IMR-90 (cell line): Measurements from ENCODE around the gene MYO10. TPM values are rescaled to one million over a fixed set of nuclear protein-coding genes. Genes with fewer than 3 reads are reported as not detected.

ENCODE experiments used
- ATAC-seq: fragments of 200-7000 bp; cut with Tn5 transposase; 2 replicates; pipeline ENCODE4 v1.9.1; 2020; ENCODE audit warnings: low read depth, mild to moderate bottlenecking, moderate library complexity
- BruUV-seq: library from RNA; stranded (reverse); fragments of 400-500 nt; replicated peaks from 2 replicates; lab custom pipeline; 2021; lab: Mats Ljungman, UMichigan
- CTCF ChIA-PET: fragments of 300-600 bp; formaldehyde crosslinking; extraction: SDS; loops from one replicate; lab custom pipeline; 2021; ENCODE audit warnings: antibody characterized with exemption; lab: Yijun Ruan, JAX
- POLR2A ChIA-PET: fragments of 300-600 bp; sonication (Branson Sonifier 250); formaldehyde crosslinking; loops from one replicate; lab custom pipeline; 2022; ENCODE audit warnings: antibody characterized with exemption; ENCODE audit not compliant: unreplicated experiment; lab: Charles Lee
- DNase-seq: peaks from one replicate; pipeline ENCODE4 v3.0.0; 2013
- H2AFZ ChIP-seq: replicated peaks from 2 replicates; pipeline ENCODE3; 2013; ENCODE audit warnings: low read length, mild to moderate bottlenecking; ENCODE audit not compliant: poor library complexity
- H2AK5ac ChIP-seq: 2 replicates; pipeline ENCODE4 v1.6.1; 2013; ENCODE audit warnings: low read depth, low read length, inconsistent platforms
- H2AK9ac ChIP-seq: replicated peaks from 2 replicates; pipeline ENCODE3; 2013; ENCODE audit warnings: mild to moderate bottlenecking, low read depth, low read length, moderate library complexity; ENCODE audit not compliant: poor library complexity
- H2BK120ac ChIP-seq: 2 replicates; pipeline ENCODE4 v1.6.1; 2013; ENCODE audit warnings: low read depth, low read length, inconsistent platforms
- H2BK15ac ChIP-seq: 3 replicates; pipeline ENCODE4 v1.6.1; 2013; ENCODE audit warnings: low read depth, low read length, inconsistent platforms
- H2BK20ac ChIP-seq: 2 replicates; pipeline ENCODE4 v1.6.1; 2013; ENCODE audit warnings: low read depth, mild to moderate bottlenecking, inconsistent platforms, low read length, moderate library complexity
- H2BK5ac ChIP-seq: 2 replicates; pipeline ENCODE4 v1.6.1; 2013; ENCODE audit warnings: mild to moderate bottlenecking, low read depth, low read length, inconsistent platforms; ENCODE audit not compliant: poor library complexity, severe bottlenecking
- H3K14ac ChIP-seq: replicated peaks from 2 replicates; pipeline ENCODE4 v1.6.1; 2013; ENCODE audit warnings: low read depth, low read length, inconsistent platforms
- H3K18ac ChIP-seq: 2 replicates; pipeline ENCODE4 v1.6.1; 2013; ENCODE audit warnings: low read depth, low read length, control low read depth
- H3K23ac ChIP-seq: 2 replicates; pipeline ENCODE4 v1.6.1; 2013; ENCODE audit warnings: low read depth, low read length, inconsistent platforms
- H3K27ac ChIP-seq: 2 replicates; pipeline ENCODE4 v1.5.1; 2013; ENCODE audit warnings: mild to moderate bottlenecking, control low read depth, low read length; ENCODE audit not compliant: insufficient read depth
- H3K27me3 ChIP-seq: 2 replicates; pipeline ENCODE4 v1.6.1; 2013; ENCODE audit warnings: low read length; ENCODE audit not compliant: control insufficient read depth, insufficient read depth
- H3K36me3 ChIP-seq: 2 replicates; pipeline ENCODE4 v1.6.1; 2013; ENCODE audit warnings: low read length, mixed read lengths; ENCODE audit not compliant: control insufficient read depth, insufficient read depth
- H3K4ac ChIP-seq: 2 replicates; pipeline ENCODE4 v1.6.1; 2013; ENCODE audit warnings: low read depth, low read length, inconsistent platforms
- H3K4me1 ChIP-seq: 2 replicates; pipeline ENCODE4 v1.6.1; 2013; ENCODE audit warnings: low read length, mixed read lengths; ENCODE audit not compliant: control insufficient read depth, insufficient read depth
- H3K4me2 ChIP-seq: 2 replicates; pipeline ENCODE4 v1.6.1; 2013; ENCODE audit warnings: low read depth, mild to moderate bottlenecking, control low read depth, low read length, moderate library complexity
- H3K4me3 ChIP-seq: 2 replicates; pipeline ENCODE4 v1.5.1; 2013; ENCODE audit warnings: low read depth, mild to moderate bottlenecking, control low read depth, low read length, moderate library complexity; ENCODE audit not compliant: insufficient read depth
- H3K56ac ChIP-seq: 2 replicates; pipeline ENCODE4 v1.6.1; 2013; ENCODE audit warnings: low read length, inconsistent platforms; ENCODE audit not compliant: insufficient read depth; ENCODE audit errors: extremely low read depth
- H3K79me1 ChIP-seq, 2 experiments: 2 replicates each; pipeline ENCODE4 v1.6.1; 2013; ENCODE audit warnings: low read length in 2 of 2, inconsistent platforms in 1 of 2, low read depth in 1 of 2
- H3K9ac ChIP-seq: 2 replicates; pipeline ENCODE4 v1.6.1; 2013; ENCODE audit warnings: low read depth, low read length, control low read depth
- H3K9me1 ChIP-seq: 2 replicates; pipeline ENCODE4 v1.6.1; 2013; ENCODE audit warnings: low read length, inconsistent platforms; ENCODE audit not compliant: insufficient read depth
- H3K9me3 ChIP-seq: 2 replicates; pipeline ENCODE4 v1.6.1; 2013; ENCODE audit warnings: low read length; ENCODE audit not compliant: control insufficient read depth, insufficient read depth
- H4K20me1 ChIP-seq: 2 replicates; pipeline ENCODE4 v1.6.1; 2013; ENCODE audit warnings: low read length, inconsistent platforms; ENCODE audit not compliant: insufficient read depth
- H4K5ac ChIP-seq: 2 replicates; pipeline ENCODE4 v1.6.1; 2013; ENCODE audit warnings: mild to moderate bottlenecking, low read depth, low read length, control low read depth
- H4K8ac ChIP-seq, 2 experiments: 2 replicates each; pipeline ENCODE4 v1.6.1; 2013; ENCODE audit warnings: low read depth in 2 of 2, low read length in 2 of 2, control low read depth in 1 of 2, inconsistent platforms in 1 of 2
- H4K91ac ChIP-seq: 2 replicates; pipeline ENCODE4 v1.6.1; 2013; ENCODE audit warnings: low read depth, low read length, inconsistent platforms; ENCODE audit not compliant: insufficient read depth
- BHLHE40 ChIP-seq: fragments of 150-350 bp; IDR thresholded peaks from 2 replicates; pipeline ENCODE4 v1.6.1; 2016; ENCODE audit warnings: mild to moderate bottlenecking, low read depth, low read length
- CEBPB ChIP-seq: IDR thresholded peaks from 2 replicates; pipeline ENCODE4 v1.6.1; 2012; ENCODE audit warnings: low read depth, low read length, improper control_type of control experiment
- MAZ ChIP-seq: IDR thresholded peaks from 2 replicates; pipeline ENCODE4 v1.6.1; 2012; ENCODE audit warnings: low read depth, mild to moderate bottlenecking, low read length, improper control_type of control experiment, moderate library complexity, borderline replicate concordance
- MXI1 ChIP-seq: IDR thresholded peaks from 2 replicates; pipeline ENCODE4 v1.6.1; 2012; ENCODE audit warnings: low read depth, mild to moderate bottlenecking, low read length, moderate library complexity, borderline replicate concordance
- RFX5 ChIP-seq: IDR thresholded peaks from 2 replicates; pipeline ENCODE4 v1.8.0; 2012; ENCODE audit warnings: low read depth, mild to moderate bottlenecking, low read length, moderate library complexity
- SMC3 ChIP-seq: fragments of 150-350 bp; IDR thresholded peaks from 2 replicates; pipeline ENCODE4 v1.6.1; 2016; ENCODE audit warnings: low read depth, mild to moderate bottlenecking, antibody characterized with exemption, low read length, moderate library complexity
- WGBS, 2 experiments: methylation state at CpG; one replicate each; pipeline versions ENCODE4 v1.1.5 to v1.1.7; 2013; ENCODE audit warnings: missing lambda C conversion rate in 2 of 2; ENCODE audit not compliant: insufficient read length in 1 of 2; ENCODE audit errors: extremely low coverage in 2 of 2; 5-methylcytosine and 5-hydroxymethylcytosine counted together
- dilution Hi-C: fragments of 300-500 bp; cut with HindIII; formaldehyde crosslinking; loops from one replicate; pipeline ENCODE4 v1.14.3; 2018; ENCODE audit warnings: low sequenced_read_pairs; ENCODE audit not compliant: unreplicated experiment
- in situ Hi-C: fragments of 300-500 bp; cut with MboI; formaldehyde crosslinking; loops from 3 replicates; pipeline ENCODE4 v1.14.3; 2019; ENCODE audit warnings: low sequenced_read_pairs, inconsistent platforms, mixed read lengths
- intact Hi-C: fragments of 100-400 bp; cut with micrococcal nuclease; formaldehyde crosslinking; loops from 2 replicates; pipeline ENCODE4 v1.10.0; 2022
- polyA plus RNA-seq, 3 experiments: library from polyadenylated mRNA; depleted of rRNA; stranded (reverse); fragments of >200 nt; gene quantifications; 2 replicates each; pipeline ENCODE4 v1.2.3, GENCODE V29; 2012; ENCODE audit warnings: low replicate concordance in 1 of 3
- total RNA-seq: library from RNA; depleted of rRNA; stranded (reverse); fragments of >200 nt; gene quantifications from 2 replicates; pipeline ENCODE4 v1.2.3, GENCODE V29; 2012
- TF ChIP-seq, protein P1 (sequence below): conservative IDR thresholded peaks from 2 replicates; pipeline ENCODE4 v1.5.1; 2012; ENCODE audit warnings: mild to moderate bottlenecking, low read depth, low read length, improper control_type of control experiment

Gene MYO10
- total and polyA plus RNA-seq, 2 of the 4 experiments (the other 2 are of a cell fraction) = 39.9 to 115 TPM

GRCh38 chr5:16807547-16807864 is 128.6 kb downstream of the MYO10 start:
- ChIA-PET POLR2A (no interaction called here), CTCF (no interaction called here)
- Histone ChIP-seq H4K20me1 (peaks cover 98% of the 10 kb centered on the region), H4K8ac (no peak overlapping the region), H3K27me3 (no peaks in the 10 kb centered on the region), H3K4me2 (no peak overlapping the region), H3K79me1 (peaks cover 21 to 85% of the 10 kb centered on the region in 2 experiments), H2AFZ (no peak overlapping the region), H2AK5ac (no peak overlapping the region), H3K4me1 (peaks cover 24% of the 10 kb centered on the region), H3K56ac (no peak overlapping the region), H3K9me1 (peaks cover 44% of the 10 kb centered on the region), H4K91ac (no peak overlapping the region), H3K4me3 (no peak overlapping the region), H4K5ac (no peak overlapping the region), H2BK120ac (no peak overlapping the region), H3K36me3 (0 out of 2 replicates have a peak, but pooled peaks cover 4% of the 10 kb centered on the region), H3K14ac (no peak overlapping the region; the same call in 1 of the 2 replicates), H2BK5ac (no peak overlapping the region), H3K27ac (no peak overlapping the region), H3K9me3 (no peaks in the 10 kb centered on the region), H2BK15ac (no peak overlapping the region), H2AK9ac (no peak overlapping the region), H3K4ac (no peak overlapping the region), H2BK20ac (no peak overlapping the region), H3K18ac (no peak overlapping the region), H3K9ac (no peak overlapping the region), H3K23ac (no peak overlapping the region; the same call in 1 of the 2 replicates)
- BruUV-seq = no TSS peak
- WGBS, 2 experiments = 77% methylated on average over 5 of the region's 5 CpGs; no CpG with 5 or more reads in 1 of the 2 experiments
- DNase-seq = no peak
- intact Hi-C loops = no loop called here
- ATAC-seq = no peak
- no peak for TF ChIP-seq RFX5
- no peak for TF ChIP-seq SMC3
- TF ChIP-seq MAZ = no peak
- no peak for TF ChIP-seq BHLHE40
- TF ChIP-seq, protein P1, sequence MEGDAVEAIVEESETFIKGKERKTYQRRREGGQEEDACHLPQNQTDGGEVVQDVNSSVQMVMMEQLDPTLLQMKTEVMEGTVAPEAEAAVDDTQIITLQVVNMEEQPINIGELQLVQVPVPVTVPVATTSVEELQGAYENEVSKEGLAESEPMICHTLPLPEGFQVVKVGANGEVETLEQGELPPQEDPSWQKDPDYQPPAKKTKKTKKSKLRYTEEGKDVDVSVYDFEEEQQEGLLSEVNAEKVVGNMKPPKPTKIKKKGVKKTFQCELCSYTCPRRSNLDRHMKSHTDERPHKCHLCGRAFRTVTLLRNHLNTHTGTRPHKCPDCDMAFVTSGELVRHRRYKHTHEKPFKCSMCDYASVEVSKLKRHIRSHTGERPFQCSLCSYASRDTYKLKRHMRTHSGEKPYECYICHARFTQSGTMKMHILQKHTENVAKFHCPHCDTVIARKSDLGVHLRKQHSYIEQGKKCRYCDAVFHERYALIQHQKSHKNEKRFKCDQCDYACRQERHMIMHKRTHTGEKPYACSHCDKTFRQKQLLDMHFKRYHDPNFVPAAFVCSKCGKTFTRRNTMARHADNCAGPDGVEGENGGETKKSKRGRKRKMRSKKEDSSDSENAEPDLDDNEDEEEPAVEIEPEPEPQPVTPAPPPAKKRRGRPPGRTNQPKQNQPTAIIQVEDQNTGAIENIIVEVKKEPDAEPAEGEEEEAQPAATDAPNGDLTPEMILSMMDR = no peak
- TF ChIP-seq MXI1 = no peak
- no peak for TF ChIP-seq CEBPB
- in situ Hi-C loops = no loop called here
- dilution Hi-C loops = no loop called here
